CD4-positive, alpha-beta T cell treated with Interleukin-10 for 1 hour (primary cell): ENCODE results near the gene SUGP2.

ENCODE experiments used
- DNase-seq: peaks from one replicate; pipeline ENCODE4 v3.0.0-alpha.2; 2020

The SUGP2 gene

GRCh38 chr19:19059018-19059836 is 25.9 kb upstream of the SUGP2 start:
- DNase-seq: no peak

DNA sequence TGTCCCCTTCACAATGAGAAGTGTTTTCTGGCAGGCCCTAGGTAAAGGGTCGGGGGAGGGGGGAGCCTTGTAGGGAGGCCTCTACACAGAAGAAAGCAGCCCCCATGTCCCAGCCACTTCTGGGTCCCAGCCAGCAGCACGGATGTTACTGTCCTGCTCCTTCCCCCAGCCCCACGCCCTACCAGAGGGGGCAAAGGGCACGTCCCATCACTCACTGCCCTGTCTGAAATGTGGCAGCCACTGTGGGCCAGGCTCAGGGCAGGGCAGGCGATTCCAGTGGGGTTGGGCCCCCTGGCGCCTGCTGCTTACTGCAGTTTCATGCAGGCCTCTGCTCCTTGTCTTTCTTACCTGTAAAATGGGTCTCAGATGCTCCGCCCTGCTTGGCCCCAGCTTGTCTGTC is 24.4 kb upstream of the SUGP2 start:
- no peak for DNase-seq

DNA sequence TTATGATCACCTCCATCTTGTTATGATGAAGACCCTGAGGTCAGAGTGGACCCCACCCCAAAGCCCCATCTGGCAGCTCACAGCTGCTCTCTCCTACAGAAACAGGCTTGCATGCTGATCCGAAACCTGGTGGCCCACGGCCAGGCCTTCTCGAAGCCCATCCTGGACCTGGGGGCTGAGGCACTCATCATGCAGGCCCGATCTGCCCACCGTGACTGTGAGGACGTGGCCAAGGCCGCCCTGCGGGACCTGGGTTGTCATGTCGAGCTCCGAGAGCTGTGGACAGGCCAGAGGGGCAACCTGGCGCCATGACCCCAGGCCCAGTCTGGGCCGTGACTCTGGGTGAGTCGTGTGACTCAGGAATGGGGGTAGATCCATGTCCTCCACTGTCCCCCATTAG is 24.0 kb upstream of the SUGP2 start:
- DNase-seq: no peak

DNA sequence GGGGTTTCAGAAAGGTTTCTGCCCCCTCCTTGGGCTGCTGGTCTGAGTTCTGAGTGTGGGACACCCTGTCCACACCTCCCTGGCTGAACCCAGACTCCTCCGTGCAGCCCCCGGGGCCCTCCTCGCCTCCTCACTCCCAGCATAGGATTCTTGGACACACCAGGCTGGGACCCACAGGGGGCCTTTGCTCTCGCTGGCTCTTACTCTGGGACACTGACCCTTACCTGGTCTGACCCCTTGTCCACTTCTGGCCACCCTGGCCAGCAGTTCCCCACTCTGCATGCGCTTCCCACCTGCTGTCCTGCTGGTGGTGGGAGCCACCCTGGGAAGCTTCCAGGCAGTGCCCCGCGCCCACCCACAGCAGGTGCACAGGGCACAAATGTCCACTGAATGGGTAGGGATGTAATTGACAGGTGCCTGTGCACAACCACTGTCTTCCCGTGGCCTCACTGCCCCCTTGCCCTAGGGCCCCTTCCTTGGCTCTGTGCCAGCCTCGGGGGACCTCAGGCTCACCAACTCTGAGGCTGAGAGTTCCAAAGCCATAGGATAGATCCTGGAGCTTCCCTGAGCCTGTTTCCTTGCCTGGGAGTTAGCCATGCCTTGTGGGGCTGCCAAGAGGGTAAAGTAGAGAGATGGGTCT is 23.4 kb upstream of the SUGP2 start:
- DNase-seq: no peak

DNA sequence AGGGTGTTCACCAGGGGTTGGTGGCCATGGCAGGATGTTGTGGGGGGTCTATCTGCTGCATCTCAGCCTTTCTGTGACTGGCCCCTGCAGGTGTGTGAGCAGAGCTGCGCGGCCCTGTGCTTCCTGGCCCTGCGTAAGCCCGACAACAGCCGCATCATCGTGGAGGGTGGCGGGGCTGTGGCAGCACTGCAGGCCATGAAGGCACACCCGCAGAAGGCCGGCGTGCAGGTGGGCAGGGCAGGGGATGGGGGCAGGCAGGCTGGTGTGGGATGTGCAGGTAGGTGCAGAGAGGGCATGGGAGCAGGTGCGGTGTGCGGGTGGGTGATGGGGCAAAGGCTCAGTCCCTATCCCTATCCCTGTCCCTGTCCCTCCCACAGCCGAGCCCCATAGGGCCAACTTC is 22.4 kb upstream of the SUGP2 start:
- DNase-seq: no peak

DNA sequence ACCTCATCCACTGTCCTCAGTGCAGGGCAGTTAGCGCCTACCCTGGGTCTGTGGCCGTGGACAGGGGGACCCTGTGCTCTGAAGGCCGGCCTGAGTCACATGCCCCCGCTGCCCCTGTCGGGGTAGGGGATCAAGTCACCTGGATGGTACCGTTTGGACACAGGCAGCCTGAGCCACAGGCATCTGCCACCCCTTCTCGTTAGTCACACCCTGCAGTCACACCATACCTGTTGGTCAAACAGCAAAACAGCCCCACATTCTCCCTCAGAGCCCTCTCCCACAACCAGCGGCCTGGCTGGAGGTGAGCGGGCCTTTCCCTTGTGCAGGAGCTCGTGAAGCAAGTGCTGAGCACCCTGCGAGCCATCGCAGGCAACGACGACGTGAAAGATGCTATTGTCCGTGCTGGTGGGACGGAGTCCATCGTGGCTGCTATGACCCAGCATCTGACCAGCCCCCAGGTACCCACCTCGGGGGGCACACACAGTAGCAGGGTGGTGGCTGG is 21.7 kb upstream of the SUGP2 start:
- DNase-seq: no peak

DNA sequence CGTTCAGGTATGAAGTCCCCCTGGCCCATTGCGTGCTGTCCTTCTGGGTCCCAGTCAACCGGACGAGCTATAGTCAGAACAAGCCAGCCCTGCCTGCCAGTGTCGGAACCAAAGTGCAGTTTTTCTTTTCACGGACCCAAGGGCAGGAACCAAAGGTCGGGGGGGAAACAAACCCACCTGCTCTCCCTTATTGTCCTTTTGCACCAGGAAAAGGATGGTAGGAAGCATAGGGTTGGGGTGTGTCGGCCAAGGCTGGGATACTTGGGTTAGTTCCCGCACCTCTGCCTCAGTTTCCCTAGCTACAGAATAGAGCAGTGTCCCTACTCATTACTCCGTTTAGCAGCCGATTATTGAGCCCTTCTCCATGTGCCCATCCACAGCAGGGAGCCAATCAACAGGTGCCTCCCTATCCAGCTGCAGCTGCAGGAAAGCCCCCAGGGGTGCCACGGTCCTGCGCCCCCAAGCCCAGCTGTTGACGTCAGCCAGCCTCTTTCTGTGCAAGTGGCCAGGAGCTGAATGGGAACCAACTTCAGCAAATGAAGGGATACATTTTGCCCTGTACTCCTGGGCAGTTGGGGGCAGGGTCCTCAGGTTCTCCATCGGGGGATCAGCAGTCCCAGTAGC is 21.1 kb upstream of the SUGP2 start:
- no peak for DNase-seq

GRCh38 chr19:19053508-19054314 is 20.4 kb upstream of the SUGP2 start:
- DNase-seq: peak; percentile 65

DNA sequence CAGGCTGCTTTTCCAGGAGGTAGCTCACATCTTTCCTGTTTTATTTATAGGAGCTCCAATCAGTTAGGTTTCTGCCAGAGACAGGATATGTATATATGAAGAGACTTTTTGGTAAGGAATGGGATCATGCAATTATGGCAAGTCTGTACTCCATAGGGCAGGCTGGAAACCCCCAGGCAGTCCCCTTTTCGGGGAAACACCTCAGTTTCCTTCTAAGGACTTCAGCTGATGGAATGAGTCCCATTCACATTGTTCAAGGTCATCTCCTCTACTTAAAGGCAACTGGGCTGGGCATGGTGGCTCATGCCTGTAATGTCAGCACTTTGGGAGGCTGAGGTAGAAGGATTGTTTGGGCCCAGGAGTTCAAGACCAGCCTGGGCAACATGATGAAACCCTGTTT is 19.6 kb upstream of the SUGP2 start:
- no peak for DNase-seq

- no peak for DNase-seq
Observed at GRCh38 chr19:19051478-19052213, 18.3 kb upstream of the SUGP2 start.

DNA sequence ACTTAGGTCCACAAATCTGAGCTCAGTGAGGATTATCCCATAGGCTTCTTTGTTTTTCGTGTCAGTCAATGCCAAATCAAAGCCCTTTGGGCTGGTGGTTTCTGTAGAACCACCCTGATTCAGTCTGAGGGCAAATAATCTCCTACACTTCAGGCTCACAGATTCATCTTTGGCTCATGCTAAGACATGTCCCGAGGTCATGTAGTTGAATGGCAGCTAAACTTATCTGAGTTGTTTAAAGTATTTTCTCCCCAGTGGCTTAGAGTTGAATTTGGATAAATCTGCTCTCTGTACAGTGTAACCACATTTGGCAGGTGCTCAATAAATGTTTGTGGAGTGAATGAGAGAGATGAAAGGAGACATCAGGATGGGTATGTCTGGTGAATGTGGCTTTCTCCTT is 17.4 kb upstream of the SUGP2 start:
- no peak for DNase-seq

DNA sequence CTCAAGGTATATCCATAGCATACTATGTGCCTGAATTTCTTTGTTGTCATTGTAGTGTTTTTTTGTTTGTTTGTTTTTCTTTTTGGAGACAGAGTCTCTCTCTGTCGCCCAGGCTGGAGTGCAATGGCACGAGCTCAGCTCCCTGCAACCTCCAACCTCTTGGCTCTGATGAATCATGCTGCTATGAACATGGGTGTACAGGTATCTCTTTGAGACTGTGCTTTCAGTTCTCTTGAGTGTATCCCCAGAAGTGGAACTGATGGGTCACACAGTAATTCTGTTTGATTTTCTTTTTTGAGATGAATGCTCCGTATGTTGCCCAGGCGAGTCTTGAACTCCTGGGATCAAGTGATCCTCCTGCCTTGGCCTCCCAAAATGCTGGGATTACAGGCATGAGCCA is 16.8 kb upstream of the SUGP2 start:
- DNase-seq: no peak

GRCh38 chr19:19049406-19049805 is 16.1 kb upstream of the SUGP2 start:
- no peak for DNase-seq

DNA sequence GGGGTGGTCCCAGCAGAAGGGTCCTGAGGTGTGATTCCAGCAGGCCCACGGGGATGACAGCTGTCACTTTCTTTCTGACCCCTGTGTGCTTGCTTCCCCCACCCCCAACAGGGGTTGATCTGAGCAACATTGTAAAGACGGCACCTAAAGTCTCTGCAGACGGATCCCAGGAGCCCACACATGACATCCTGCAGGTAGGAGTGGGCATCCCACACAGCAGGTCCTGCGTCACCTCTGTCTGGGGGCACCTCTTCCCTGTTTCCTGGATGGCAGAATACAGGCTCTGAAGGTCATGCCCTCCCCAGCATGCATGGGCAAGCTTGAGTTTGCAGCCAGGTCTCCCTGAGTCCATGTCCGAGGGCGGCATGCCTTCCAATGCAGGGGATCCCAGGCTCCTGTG is 10.6 kb upstream of the SUGP2 start:
- no peak for DNase-seq

- DNase-seq: no peak
Observed at GRCh38 chr19:19043481-19043880, 10.2 kb upstream of the SUGP2 start.

GRCh38 chr19:19042732-19043280 is 9.5 kb upstream of the SUGP2 start:
- DNase-seq: no peak

- DNase-seq: no peak
Observed at GRCh38 chr19:19040417-19040816, 7.1 kb upstream of the SUGP2 start.

GRCh38 chr19:19039901-19040300 is 6.6 kb upstream of the SUGP2 start:
- DNase-seq: peak; percentile 52

DNA sequence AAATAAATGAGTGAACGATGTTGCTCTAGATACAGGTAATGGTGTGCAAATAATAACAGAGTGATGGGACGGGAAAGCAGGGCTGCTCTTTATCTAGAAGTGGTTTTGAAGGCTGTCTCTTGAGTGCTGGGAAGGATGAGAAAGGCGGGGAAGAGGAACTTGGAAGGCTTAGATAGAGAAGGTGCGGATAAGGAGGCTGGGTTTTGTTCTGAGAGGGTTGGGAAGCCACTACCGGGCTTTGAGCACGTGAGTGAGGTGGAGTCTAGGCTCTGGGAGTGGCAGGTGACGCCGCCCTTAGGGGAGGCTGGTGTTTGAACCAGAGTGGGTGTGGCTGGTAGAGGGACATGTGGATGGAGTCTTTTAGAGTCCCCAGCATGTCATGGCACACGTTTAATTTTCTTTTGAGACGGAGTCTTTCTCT is 897 bp upstream of the SUGP2 start:
- peak; percentile 78 for DNase-seq

- no peak for DNase-seq
Observed at GRCh38 chr19:19033176-19033425, 216 bp downstream of the SUGP2 start.

GRCh38 chr19:19032420-19033175 is 719 bp downstream of the SUGP2 start:
- DNase-seq: peak; percentile 74

DNA sequence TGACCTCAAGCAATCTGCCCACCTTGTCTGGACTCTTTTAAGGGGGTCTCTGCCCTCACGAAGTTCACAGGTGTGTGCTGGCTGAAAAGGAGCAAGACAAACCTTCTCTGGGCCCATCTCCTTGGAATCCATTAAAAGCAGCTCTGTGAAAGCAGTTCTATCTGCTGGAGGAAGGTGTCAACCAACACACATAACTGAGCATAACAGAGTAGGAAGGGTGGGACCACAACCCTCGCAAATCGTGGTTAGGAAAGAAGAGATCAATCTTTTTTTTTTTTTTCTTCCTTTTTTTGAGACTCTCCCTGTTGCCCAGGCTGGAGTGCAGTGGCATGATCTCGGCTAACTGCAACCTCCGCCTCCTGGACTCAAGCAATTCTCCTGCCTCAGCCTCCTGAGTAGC is 1.4 kb downstream of the SUGP2 start:
- no peak for DNase-seq
